Daoy (cell line): ENCODE measurements around the gene ASPHD2. TPM values are rescaled to one million over a fixed set of nuclear protein-coding genes. Genes with fewer than 3 reads are reported as not detected.
A peak's percentile ranks its signal among the peaks of the same experiment; 100 is the strongest.
"Not testable (repeated sequence)": the region's sequence is repeated elsewhere in the genome, so short reads cannot be mapped to it uniquely, and the experiment has no call there.

ENCODE experiments used
- DNase-seq: peaks from one replicate; pipeline ENCODE4 v3.0.0-alpha.2; 2015; ENCODE audit warnings: low read depth
- total RNA-seq: library from RNA; depleted of rRNA; stranded (reverse); fragments of >200 nt; shearing (Covaris generic); gene quantifications from 2 replicates; pipeline ENCODE4 v1.2.3, GENCODE V29; 2014; rRNA removed

Gene ASPHD2
- total RNA-seq, result 3.9 and 4.2 TPM in 2 replicates

GRCh38 chr22:26428515-26429457 is at the start of gene ASPHD2:
Gene ASPHD2, plus strand, starts transcription at chr22:26429260. Its CDS starts 4,356 bp downstream, at chr22:26433616.
- DNase-seq, result peak; percentile 88

DNA sequence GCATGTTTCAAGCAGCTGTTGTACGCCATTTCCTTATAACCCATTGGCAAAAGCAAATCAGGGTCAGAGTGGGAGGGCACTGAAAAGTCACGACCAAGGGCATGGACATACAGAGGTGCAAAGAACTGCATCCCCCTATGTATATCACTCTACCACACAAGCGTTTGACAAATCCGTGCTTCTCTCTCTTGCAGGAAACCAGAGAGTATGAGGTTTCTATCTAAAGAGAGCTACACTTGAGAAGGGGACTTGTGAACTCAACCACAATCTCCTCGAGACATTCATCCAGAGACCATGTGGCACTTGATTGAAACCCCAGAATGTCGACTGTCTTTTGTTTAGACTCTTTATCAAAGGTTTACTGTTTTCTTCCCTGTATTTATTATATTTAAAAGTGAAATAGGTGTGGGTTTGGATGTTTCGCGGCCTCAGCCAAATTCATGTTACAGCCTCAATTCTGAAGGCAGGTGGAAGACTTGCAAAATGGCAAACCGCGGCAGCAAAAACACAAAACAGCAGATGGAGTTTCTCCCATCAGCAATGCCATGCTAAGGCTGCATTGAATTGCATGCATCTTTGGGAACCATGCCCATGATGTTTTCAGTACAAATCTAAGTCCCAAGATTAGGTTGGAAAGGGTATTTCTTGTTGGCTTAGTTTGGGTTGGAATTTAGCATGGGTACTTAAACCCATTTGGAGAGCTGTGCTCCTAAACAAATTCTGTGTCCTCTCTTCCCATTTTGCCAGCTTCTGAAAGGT is 48.8 kb upstream of the ASPHD2 start:
- no peak for DNase-seq

GRCh38 chr22:26382782-26383181 is 46.3 kb upstream of the ASPHD2 start:
- DNase-seq, result no peak

GRCh38 chr22:26383968-26384556 is 45.0 kb upstream of the ASPHD2 start:
- DNase-seq, result no peak

DNA sequence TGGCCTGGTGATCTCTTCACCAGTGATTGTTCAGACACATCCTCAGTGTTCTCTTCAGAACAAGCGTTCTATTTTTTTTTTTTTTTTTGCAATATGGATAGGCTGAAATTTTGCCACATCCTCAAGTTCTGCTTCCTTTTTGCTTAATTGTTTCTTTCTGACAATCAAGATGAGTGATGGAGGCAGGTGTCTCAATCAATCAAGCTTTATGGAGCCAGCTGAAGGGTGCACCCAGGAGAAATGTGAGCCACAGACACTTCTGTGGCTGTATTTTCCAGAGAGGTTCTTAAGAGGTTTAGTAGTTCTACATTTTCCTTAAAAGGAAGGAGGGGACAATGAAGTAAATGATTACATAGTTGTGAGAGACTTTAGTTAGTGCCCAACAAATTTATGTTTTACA is 43.9 kb upstream of the ASPHD2 start:
- no peak for DNase-seq

GRCh38 chr22:26389125-26389524 is 39.9 kb upstream of the ASPHD2 start:
- no peak for DNase-seq

DNA sequence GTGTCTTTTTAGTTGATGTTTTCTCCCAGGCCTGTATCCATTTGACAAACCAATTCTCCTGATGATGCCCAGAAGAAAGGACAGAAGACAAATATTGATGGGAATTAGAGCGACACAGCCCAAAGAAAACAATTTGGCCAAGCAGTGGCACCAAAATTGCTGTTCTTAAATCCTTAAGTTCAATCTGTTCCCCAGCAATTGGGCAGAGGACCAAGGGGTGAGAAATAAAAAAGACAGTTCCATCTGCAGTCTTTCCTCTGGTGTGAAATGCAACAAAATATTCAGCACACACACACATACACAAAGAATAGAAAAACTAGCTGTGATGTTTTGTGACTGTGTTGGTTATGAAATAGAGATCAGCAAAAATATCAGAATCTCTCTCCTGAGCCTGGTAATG is 38.0 kb upstream of the ASPHD2 start:
- no peak for DNase-seq

- no peak for DNase-seq
Measured at GRCh38 chr22:26391623-26392022, 37.4 kb upstream of the ASPHD2 start.

DNA sequence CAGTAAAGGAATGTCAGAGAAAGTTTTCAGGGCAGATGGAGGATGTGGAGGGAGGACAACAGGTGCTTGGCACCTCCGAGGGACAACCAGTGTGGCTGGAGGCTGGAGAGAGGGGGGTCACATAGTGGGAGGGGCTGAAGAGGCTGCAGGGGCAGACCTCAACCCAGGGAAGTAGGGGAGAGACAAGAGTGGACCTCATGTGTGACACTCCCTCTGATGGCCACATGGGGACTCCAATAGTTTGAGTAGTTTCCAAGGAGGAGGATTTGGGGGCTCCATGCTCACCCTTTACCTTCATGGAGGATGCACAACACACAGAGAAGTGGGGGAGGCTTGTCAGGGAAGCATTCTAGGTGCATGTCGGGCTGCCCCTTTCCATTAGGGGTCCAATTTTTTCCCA is 35.1 kb upstream of the ASPHD2 start:
- no peak for DNase-seq

- no peak for DNase-seq
Measured at GRCh38 chr22:26394777-26395176, 34.3 kb upstream of the ASPHD2 start.

GRCh38 chr22:26395926-26396325 is 33.1 kb upstream of the ASPHD2 start:
- no peak for DNase-seq

GRCh38 chr22:26398741-26399153 is 30.3 kb upstream of the ASPHD2 start:
- peak; percentile 69 for DNase-seq

GRCh38 chr22:26399289-26399688 is 29.8 kb upstream of the ASPHD2 start:
- DNase-seq, result no peak

- DNase-seq, result no peak
Measured at GRCh38 chr22:26401726-26402125, 27.3 kb upstream of the ASPHD2 start.

DNA sequence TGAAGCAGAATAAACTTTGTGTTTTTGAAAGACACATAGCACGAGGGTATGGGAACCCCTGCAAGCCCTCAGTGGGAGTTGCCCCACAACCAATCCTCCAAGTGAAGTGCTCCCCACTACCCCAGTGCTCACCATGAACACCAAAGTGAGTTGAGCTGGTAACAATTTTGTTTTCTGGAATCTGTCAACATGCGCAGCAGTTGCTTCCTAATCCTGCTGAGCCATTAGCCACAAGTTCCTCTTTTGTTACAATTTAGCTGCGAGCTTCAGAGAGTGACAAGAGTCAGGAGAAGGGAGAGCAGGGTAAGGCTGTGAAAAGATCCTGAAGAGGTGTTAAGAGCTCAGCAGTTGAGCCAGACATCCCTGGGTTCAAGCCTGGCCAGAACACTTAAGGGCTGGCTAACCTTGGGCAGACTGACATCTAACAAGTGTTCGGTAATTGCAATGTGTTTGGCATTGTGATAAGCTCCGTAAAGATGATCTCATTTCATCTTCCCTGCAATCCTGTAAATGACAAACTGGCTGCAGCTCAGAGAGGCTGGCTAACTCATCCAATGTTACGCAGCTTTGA is 24.1 kb upstream of the ASPHD2 start:
- DNase-seq, result peak; percentile 9

- peak; percentile 60 for DNase-seq
Measured at GRCh38 chr22:26406118-26406517, 22.9 kb upstream of the ASPHD2 start.

DNA sequence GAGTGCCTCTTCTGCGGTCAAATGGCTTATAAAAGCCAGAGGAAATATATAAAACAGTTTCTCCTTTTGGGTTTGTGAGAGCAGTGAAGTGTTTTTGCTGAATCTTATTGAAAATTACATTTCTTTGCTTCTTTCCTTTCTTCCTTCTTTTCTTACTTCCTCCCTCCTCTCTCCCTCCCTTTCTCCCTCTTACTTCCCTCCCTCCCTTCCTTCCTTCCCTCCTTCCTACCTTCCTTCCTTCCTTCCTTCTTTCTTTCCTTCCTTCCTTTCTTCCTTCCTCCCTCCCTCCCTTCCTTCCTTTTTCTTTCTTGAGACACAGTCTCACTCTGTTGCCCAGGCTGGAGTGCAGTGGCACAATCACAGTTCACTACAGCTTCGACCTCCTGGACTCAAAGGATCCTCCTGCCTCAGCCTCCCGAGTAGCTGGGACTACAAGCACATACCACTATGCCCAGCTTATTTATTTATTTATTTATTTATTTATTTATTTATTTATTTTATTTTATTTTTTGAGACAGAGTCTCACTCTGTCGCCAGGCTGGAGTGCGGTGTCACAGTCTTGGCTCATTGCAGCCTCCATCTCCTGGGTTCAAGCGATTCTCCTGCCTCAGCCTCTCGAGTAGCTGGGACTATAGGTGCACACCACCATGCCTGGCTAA is 20.4 kb upstream of the ASPHD2 start:
- DNase-seq, result not testable (repeated sequence)

DNA sequence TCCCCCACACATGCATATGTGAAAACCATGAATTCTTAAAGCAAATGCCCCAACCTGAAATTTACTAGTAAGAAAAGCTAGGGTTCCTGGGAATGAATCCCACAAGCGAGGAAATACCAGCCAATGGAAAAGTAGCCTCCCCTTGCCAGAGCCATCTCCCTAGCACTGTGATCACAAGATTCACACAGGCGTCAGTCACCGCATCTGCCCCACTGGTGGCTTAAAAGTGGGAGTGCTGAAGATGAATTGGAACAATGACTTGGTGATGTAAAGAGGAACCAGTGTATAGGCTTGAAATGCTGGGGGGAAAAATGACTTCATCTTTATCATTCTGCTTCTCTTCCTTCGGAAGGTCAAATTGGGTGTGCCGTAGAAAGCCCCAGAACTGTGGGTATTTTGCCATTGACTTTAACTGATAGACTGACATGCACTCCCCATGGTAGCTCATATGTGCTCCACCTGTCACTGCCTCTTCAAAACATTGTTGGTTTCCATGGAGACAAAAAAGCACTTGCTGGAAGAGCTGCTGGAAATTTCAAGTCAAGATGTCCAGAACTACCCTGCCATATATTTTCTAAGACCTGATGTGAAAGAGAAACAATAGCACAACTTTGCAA is 19.2 kb upstream of the ASPHD2 start:
- no peak for DNase-seq

DNA sequence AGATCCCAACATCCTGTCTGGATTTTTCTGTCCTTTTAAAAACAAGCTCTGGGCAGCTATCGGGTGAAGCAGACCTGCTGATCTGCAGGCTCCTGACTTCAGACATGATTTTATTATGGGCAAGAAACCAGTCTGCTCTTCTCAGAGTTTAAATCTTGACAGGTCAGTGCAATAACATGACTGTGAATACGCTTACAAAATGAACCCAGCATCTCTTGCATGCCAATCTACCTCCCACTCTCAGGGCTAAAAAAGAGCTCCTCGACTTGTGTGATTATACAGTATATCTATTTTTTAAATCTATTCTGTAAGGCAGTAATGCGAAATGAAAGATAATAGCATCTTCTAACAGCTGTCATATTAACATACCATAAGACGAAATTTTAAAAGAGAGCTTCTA is 18.7 kb upstream of the ASPHD2 start:
- no peak for DNase-seq

DNA sequence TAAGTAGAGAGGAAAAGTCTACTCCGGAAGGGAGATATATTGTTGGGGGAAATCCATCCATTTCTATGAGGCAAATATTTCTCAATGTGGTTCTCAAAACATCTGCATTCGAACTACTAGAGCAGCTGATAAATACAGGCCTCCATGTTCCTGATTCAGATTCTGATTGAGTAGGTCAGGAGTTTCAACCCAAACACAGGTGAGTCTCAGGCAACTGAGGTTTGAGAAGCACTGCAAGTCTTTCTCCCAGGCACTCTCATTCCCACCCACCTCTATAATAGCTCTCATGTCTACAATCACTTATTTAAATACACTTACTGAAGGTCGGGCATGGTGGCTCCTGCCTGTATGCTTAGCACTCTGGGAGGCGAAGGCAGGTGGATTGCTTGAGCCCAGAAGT is 14.7 kb upstream of the ASPHD2 start:
- DNase-seq, result no peak

DNA sequence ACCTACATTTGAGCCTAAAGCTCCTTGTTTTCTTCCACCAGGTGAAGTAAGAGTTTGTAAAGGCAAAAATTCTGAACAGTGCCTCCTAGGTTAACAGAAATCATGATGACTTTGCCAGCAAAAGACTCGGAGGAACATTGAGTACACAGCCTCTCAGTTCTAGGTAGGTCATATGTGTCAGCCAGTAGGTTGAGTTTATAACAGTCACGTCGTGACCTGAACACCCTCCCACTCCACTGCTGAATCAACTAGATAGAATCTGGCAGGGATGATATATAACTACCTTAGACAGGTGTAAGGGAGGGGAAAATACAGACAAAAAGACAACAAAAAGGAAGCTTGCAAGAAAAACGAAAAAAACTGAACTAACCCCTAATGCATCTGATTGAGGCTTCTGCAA is 12.8 kb upstream of the ASPHD2 start:
- no peak for DNase-seq
